IPS-15b (cell line): ENCODE data around the gene PTPRM.

Source experiments
- H3K27me3 ChIP-seq: one replicate; pipeline ENCODE4 v1.6.1; 2013; ENCODE audit warnings: low read length; ENCODE audit not compliant: control insufficient read depth, insufficient read depth
- H3K36me3 ChIP-seq: one replicate; pipeline ENCODE4 v1.6.1; 2013; ENCODE audit warnings: low read length; ENCODE audit not compliant: control insufficient read depth, insufficient read depth
- H3K4me1 ChIP-seq: one replicate; pipeline ENCODE4 v1.6.1; 2013; ENCODE audit warnings: mild to moderate bottlenecking, low read length; ENCODE audit not compliant: control insufficient read depth, insufficient read depth
- H3K4me3 ChIP-seq: one replicate; pipeline ENCODE4 v1.5.1; 2013; ENCODE audit warnings: low read depth, low read length
- H3K9ac ChIP-seq: one replicate; pipeline ENCODE4 v1.6.1; 2013; ENCODE audit warnings: low read depth, mild to moderate bottlenecking, low read length
- H3K9me3 ChIP-seq: one replicate; pipeline ENCODE4 v1.6.1; 2013; ENCODE audit warnings: mild to moderate bottlenecking, low read length; ENCODE audit not compliant: control insufficient read depth, insufficient read depth

The PTPRM gene

GRCh38 chr18:8208716-8209115, 641.6 kb downstream of the PTPRM start:
- H3K9me3 ChIP-seq = no peaks in the 10 kb centered on the region
- H3K27me3 ChIP-seq = no peaks in the 10 kb centered on the region
- H3K9ac ChIP-seq = no peak overlapping the region
- H3K4me3 ChIP-seq = no peak overlapping the region
- H3K36me3 ChIP-seq = no peaks in the 10 kb centered on the region
- H3K4me1 ChIP-seq = no peaks in the 10 kb centered on the region

GRCh38 chr18:8212896-8213780, 646.0 kb downstream of the PTPRM start:
- Histone ChIP-seq H3K9me3 (no peaks in the 10 kb centered on the region), H3K27me3 (no peaks in the 10 kb centered on the region), H3K4me3 (no peak overlapping the region), H3K36me3 (no peaks in the 10 kb centered on the region), H3K9ac (no peak overlapping the region), H3K4me1 (peaks cover 13% of the 10 kb centered on the region)

GRCh38 chr18:8215741-8216140, 648.6 kb downstream of the PTPRM start:
- Histone ChIP-seq H3K4me1 (peaks cover 19% of the 10 kb centered on the region), H3K4me3 (no peak overlapping the region), H3K27me3 (no peaks in the 10 kb centered on the region), H3K9ac (no peak overlapping the region), H3K36me3 (no peaks in the 10 kb centered on the region), H3K9me3 (no peaks in the 10 kb centered on the region)

- no peak overlapping the region for H3K4me3 ChIP-seq
- H3K9me3 ChIP-seq = no peaks in the 10 kb centered on the region
- peaks cover 19% of the 10 kb centered on the region for H3K4me1 ChIP-seq
- no peaks in the 10 kb centered on the region for H3K36me3 ChIP-seq
- H3K27me3 ChIP-seq = no peaks in the 10 kb centered on the region
- H3K9ac ChIP-seq = no peak overlapping the region
These were observed 650.0 kb downstream of the PTPRM start for GRCh38 chr18:8217051-8217564.

GRCh38 chr18:8218197-8218596, 651.1 kb downstream of the PTPRM start:
- H3K9me3 ChIP-seq = no peaks in the 10 kb centered on the region
- H3K27me3 ChIP-seq = no peaks in the 10 kb centered on the region
- H3K4me1 ChIP-seq = peaks cover 19% of the 10 kb centered on the region
- no peak overlapping the region for H3K4me3 ChIP-seq
- H3K36me3 ChIP-seq = no peaks in the 10 kb centered on the region
- H3K9ac ChIP-seq = no peak overlapping the region

GRCh38 chr18:8221452-8221851, 654.3 kb downstream of the PTPRM start:
- no peaks in the 10 kb centered on the region for H3K27me3 ChIP-seq
- no peaks in the 10 kb centered on the region for H3K9me3 ChIP-seq
- no peak overlapping the region for H3K4me3 ChIP-seq
- H3K4me1 ChIP-seq = peaks cover 19% of the 10 kb centered on the region
- H3K36me3 ChIP-seq = no peaks in the 10 kb centered on the region
- no peak overlapping the region for H3K9ac ChIP-seq

GRCh38 chr18:8224576-8224975, 657.5 kb downstream of the PTPRM start:
- Histone ChIP-seq H3K9ac (no peak overlapping the region), H3K36me3 (no peaks in the 10 kb centered on the region), H3K4me3 (no peak overlapping the region), H3K4me1 (no peaks in the 10 kb centered on the region), H3K27me3 (no peaks in the 10 kb centered on the region), H3K9me3 (no peaks in the 10 kb centered on the region)

- no peak overlapping the region for H3K9ac ChIP-seq
- H3K36me3 ChIP-seq = no peaks in the 10 kb centered on the region
- no peaks in the 10 kb centered on the region for H3K9me3 ChIP-seq
- no peak overlapping the region for H3K4me3 ChIP-seq
- no peaks in the 10 kb centered on the region for H3K27me3 ChIP-seq
- H3K4me1 ChIP-seq = no peaks in the 10 kb centered on the region
These were observed 661.9 kb downstream of the PTPRM start for GRCh38 chr18:8229040-8229439.

- no peaks in the 10 kb centered on the region for H3K36me3 ChIP-seq
- H3K4me3 ChIP-seq = no peak overlapping the region
- no peaks in the 10 kb centered on the region for H3K4me1 ChIP-seq
- H3K9ac ChIP-seq = no peak overlapping the region
- H3K9me3 ChIP-seq = no peaks in the 10 kb centered on the region
- no peaks in the 10 kb centered on the region for H3K27me3 ChIP-seq
These were observed 662.7 kb downstream of the PTPRM start for GRCh38 chr18:8229787-8230186.

- no peaks in the 10 kb centered on the region for H3K9me3 ChIP-seq
- H3K4me3 ChIP-seq = no peak overlapping the region
- H3K27me3 ChIP-seq = no peaks in the 10 kb centered on the region
- no peak overlapping the region for H3K9ac ChIP-seq
- no peaks in the 10 kb centered on the region for H3K4me1 ChIP-seq
- H3K36me3 ChIP-seq = no peaks in the 10 kb centered on the region
These were observed 664.2 kb downstream of the PTPRM start for GRCh38 chr18:8231316-8231715.

- no peak overlapping the region for H3K9ac ChIP-seq
- no peaks in the 10 kb centered on the region for H3K36me3 ChIP-seq
- H3K4me1 ChIP-seq = no peaks in the 10 kb centered on the region
- H3K4me3 ChIP-seq = no peak overlapping the region
- no peaks in the 10 kb centered on the region for H3K9me3 ChIP-seq
- H3K27me3 ChIP-seq = no peaks in the 10 kb centered on the region
These were observed 665.7 kb downstream of the PTPRM start for GRCh38 chr18:8232791-8233190.

GRCh38 chr18:8235894-8236293, 668.8 kb downstream of the PTPRM start:
- H3K9me3 ChIP-seq = no peaks in the 10 kb centered on the region
- no peaks in the 10 kb centered on the region for H3K4me1 ChIP-seq
- H3K27me3 ChIP-seq = no peaks in the 10 kb centered on the region
- no peaks in the 10 kb centered on the region for H3K36me3 ChIP-seq
- no peak overlapping the region for H3K4me3 ChIP-seq
- H3K9ac ChIP-seq = no peak overlapping the region
